Trophoblast cell (in vitro differentiated cells and primary cell): ENCODE data around the gene SYNM.

Source experiments
- DNase-seq, 2 donors: peaks; one replicate each; pipeline ENCODE4 v3.0.0-alpha.2; 2016
- H2AFZ ChIP-seq: 2 replicates; pipeline ENCODE4 v1.6.1; 2013; ENCODE audit warnings: low read length, moderate library complexity, mild to moderate bottlenecking; ENCODE audit not compliant: insufficient read depth, poor library complexity
- H2AK5ac ChIP-seq: 2 replicates; pipeline ENCODE4 v1.6.1; 2013; ENCODE audit warnings: mild to moderate bottlenecking, low read length
- H2BK120ac ChIP-seq: 2 replicates; pipeline ENCODE4 v1.6.1; 2013; ENCODE audit warnings: low read length, mild to moderate bottlenecking, moderate library complexity; ENCODE audit not compliant: insufficient read depth, poor library complexity
- H2BK12ac ChIP-seq: 2 replicates; pipeline ENCODE4 v1.6.1; 2013; ENCODE audit warnings: mild to moderate bottlenecking, low read length, moderate library complexity
- H2BK5ac ChIP-seq: 2 replicates; pipeline ENCODE4 v1.6.1; 2013; ENCODE audit warnings: low read length, low read depth, moderate library complexity, mild to moderate bottlenecking; ENCODE audit not compliant: poor library complexity
- H3K14ac ChIP-seq: 2 replicates; pipeline ENCODE4 v1.6.1; 2013; ENCODE audit warnings: mild to moderate bottlenecking, low read length
- H3K18ac ChIP-seq: 2 replicates; pipeline ENCODE4 v1.6.1; 2013; ENCODE audit warnings: mild to moderate bottlenecking, low read length
- H3K23ac ChIP-seq: 2 replicates; pipeline ENCODE4 v1.6.1; 2013; ENCODE audit warnings: low read length
- H3K27ac ChIP-seq: 2 replicates; pipeline ENCODE4 v1.5.1; 2013; ENCODE audit warnings: low read depth, mild to moderate bottlenecking, inconsistent platforms, low read length, moderate library complexity
- H3K27me3 ChIP-seq: 2 replicates; pipeline ENCODE4 v1.6.1; 2013; ENCODE audit warnings: inconsistent platforms, mild to moderate bottlenecking, low read length, moderate library complexity; ENCODE audit not compliant: insufficient read depth
- H3K36me3 ChIP-seq, 2 experiments: 1 replicate in 1 of 2; 2 replicates in 1 of 2; pipeline ENCODE4 v1.6.1; 2013; ENCODE audit warnings: low read length in 2 of 2, mild to moderate bottlenecking in 2 of 2, moderate library complexity in 1 of 2; ENCODE audit not compliant: insufficient read depth in 2 of 2, control insufficient read depth in 1 of 2
- H3K4ac ChIP-seq: 2 replicates; pipeline ENCODE4 v1.6.1; 2013; ENCODE audit warnings: low read depth, mild to moderate bottlenecking, low read length, moderate library complexity
- H3K4me1 ChIP-seq, 2 experiments: 1 replicate in 1 of 2; 2 replicates in 1 of 2; pipeline ENCODE4 v1.6.1; 2013; ENCODE audit warnings: low read length in 2 of 2, mild to moderate bottlenecking in 2 of 2, moderate library complexity in 1 of 2; ENCODE audit not compliant: insufficient read depth in 2 of 2, control insufficient read depth in 1 of 2
- H3K4me2 ChIP-seq: 2 replicates; pipeline ENCODE4 v1.6.1; 2013; ENCODE audit warnings: inconsistent platforms, mild to moderate bottlenecking, low read length, moderate library complexity
- H3K4me3 ChIP-seq: 2 replicates; pipeline ENCODE4 v1.5.1; 2013; ENCODE audit warnings: mild to moderate bottlenecking, low read depth, low read length, inconsistent platforms
- H3K79me1 ChIP-seq: one replicate; pipeline ENCODE4 v1.6.1; 2013; ENCODE audit warnings: low read length
- H3K79me2 ChIP-seq: 2 replicates; pipeline ENCODE4 v1.6.1; 2013; ENCODE audit warnings: low read length, mild to moderate bottlenecking; ENCODE audit not compliant: control insufficient read depth, insufficient read depth, poor library complexity
- H3K9ac ChIP-seq: 2 replicates; pipeline ENCODE4 v1.6.1; 2013; ENCODE audit warnings: mild to moderate bottlenecking, low read length
- H3K9me3 ChIP-seq: 2 replicates; pipeline ENCODE4 v1.6.1; 2013; ENCODE audit warnings: low read depth, mild to moderate bottlenecking, control low read depth, inconsistent platforms, low read length; ENCODE audit not compliant: insufficient read depth
- H4K12ac ChIP-seq: 2 replicates; pipeline ENCODE4 v1.6.1; 2013; ENCODE audit warnings: low read depth, mild to moderate bottlenecking, low read length, moderate library complexity
- H4K8ac ChIP-seq: 2 replicates; pipeline ENCODE4 v1.6.1; 2013; ENCODE audit warnings: low read depth, mild to moderate bottlenecking, low read length, moderate library complexity
- H4K91ac ChIP-seq: one replicate; pipeline ENCODE4 v1.6.1; 2013; ENCODE audit warnings: low read depth, mild to moderate bottlenecking, low read length, moderate library complexity
- WGBS: extraction: QIAGEN DNeasy Blood & Tissue Kit; methylation state at CpG from one replicate; pipeline ENCODE4 v1.1.7; 2013; ENCODE audit warnings: missing lambda C conversion rate; ENCODE audit not compliant: insufficient read length, insufficient coverage; ENCODE audit errors: extremely low coverage; 5-methylcytosine and 5-hydroxymethylcytosine counted together

Gene SYNM

GRCh38 chr15:99114511-99115299 is 9.8 kb downstream of the SYNM start:
- WGBS = no CpG with 5 or more reads among the region's 12 CpGs
- no peak overlapping the region for H2AFZ ChIP-seq
- no peak overlapping the region for H3K9ac ChIP-seq
- H3K18ac ChIP-seq = no peak overlapping the region
- H3K4me3 ChIP-seq = no peak overlapping the region
- H3K23ac ChIP-seq = no peak overlapping the region
- no peak overlapping the region for H2BK5ac ChIP-seq
- no peak overlapping the region for H4K91ac ChIP-seq
- no peaks in the 10 kb centered on the region for H3K79me2 ChIP-seq
- DNase-seq = no peak
- no peak overlapping the region for H2AK5ac ChIP-seq
- no peak overlapping the region for H3K14ac ChIP-seq
- H3K4ac ChIP-seq = no peak overlapping the region
- no peak overlapping the region for H3K27ac ChIP-seq
- H3K4me1 ChIP-seq = no peaks in the 10 kb centered on the region
- no peaks in the 10 kb centered on the region for H3K27me3 ChIP-seq
- no peak overlapping the region for H4K8ac ChIP-seq
- peaks cover 21 to 34% of the 10 kb centered on the region in 2 experiments for H3K36me3 ChIP-seq
- no peaks in the 10 kb centered on the region for H3K79me1 ChIP-seq
- no peaks in the 10 kb centered on the region for H3K9me3 ChIP-seq
- H2BK12ac ChIP-seq = no peak overlapping the region
- no peak overlapping the region for H3K4me2 ChIP-seq
- H4K12ac ChIP-seq = no peak overlapping the region
- no peak overlapping the region for H2BK120ac ChIP-seq

DNA sequence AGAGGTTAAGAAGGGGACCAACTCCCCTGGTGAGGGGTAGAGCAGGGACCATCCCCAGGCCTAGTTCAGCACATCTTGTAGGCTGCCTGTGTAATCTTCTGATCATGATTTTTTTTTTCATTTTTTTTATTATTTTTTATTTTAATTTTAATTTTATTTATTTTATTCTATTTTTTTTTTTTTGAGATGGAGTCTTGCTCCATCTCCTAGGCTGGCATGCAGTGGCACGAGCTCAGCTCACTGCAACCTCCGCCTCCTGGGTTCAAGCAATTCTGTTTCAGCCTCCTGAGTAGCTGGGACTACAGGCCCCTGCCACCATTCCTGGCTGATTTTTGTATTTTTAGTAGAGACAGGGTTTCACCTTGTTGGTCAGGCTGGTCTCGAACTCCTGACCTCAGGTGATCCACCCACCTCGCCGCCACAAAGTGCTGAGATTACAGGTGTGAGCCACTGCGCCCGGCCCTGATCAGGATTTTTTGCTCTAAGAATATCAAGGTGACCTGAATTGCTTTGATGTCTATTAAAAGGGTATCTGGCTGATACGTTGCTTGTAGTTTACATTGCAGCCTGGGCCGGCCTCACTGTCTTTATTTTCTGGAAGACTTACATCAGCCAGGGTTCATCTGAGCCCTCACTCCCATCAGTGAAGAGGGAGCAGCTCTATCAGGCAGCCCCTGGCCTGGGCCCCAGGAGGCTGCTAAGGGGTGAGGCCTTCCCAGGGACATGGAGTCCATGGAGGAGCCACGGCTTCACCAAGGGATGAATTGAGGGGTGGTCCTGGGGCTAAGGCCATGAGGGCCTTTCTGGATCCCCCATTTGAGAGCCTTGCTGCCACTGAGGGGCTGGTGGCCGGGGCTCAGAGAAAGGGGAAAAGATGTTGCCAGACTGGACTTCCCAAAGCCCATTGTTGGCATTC is 10.7 kb downstream of the SYNM start:
- Histone ChIP-seq H4K91ac (no peak overlapping the region), H4K8ac (no peak overlapping the region), H3K79me2 (no peaks in the 10 kb centered on the region), H3K9ac (no peak overlapping the region), H3K23ac (no peak overlapping the region), H3K18ac (no peak overlapping the region), H3K27me3 (no peaks in the 10 kb centered on the region), H2BK12ac (no peak overlapping the region), H3K14ac (no peak overlapping the region), H4K12ac (no peak overlapping the region), H3K4me3 (no peak overlapping the region), H3K27ac (no peak overlapping the region), H2BK5ac (no peak overlapping the region), H3K79me1 (no peaks in the 10 kb centered on the region), H2AFZ (no peak overlapping the region), H2AK5ac (no peak overlapping the region), H3K9me3 (peaks cover 2% of the 10 kb centered on the region), H3K4me2 (no peak overlapping the region), H3K4me1 (peaks cover 6% of the 10 kb centered on the region in 2 experiments), H3K36me3 (peaks cover 21 to 39% of the 10 kb centered on the region in 2 experiments), H3K4ac (no peak overlapping the region), H2BK120ac (no peak overlapping the region)
- no peak for DNase-seq
- no CpG with 5 or more reads among the region's 11 CpGs for WGBS

GRCh38 chr15:99117111-99117510 is 12.2 kb downstream of the SYNM start:
- no peak overlapping the region for H2BK12ac ChIP-seq
- H3K4ac ChIP-seq = no peak overlapping the region
- H4K8ac ChIP-seq = no peak overlapping the region
- H3K14ac ChIP-seq = no peak overlapping the region
- H3K36me3 ChIP-seq = peaks cover 21 to 39% of the 10 kb centered on the region in 2 experiments
- no peaks in the 10 kb centered on the region for H3K27me3 ChIP-seq
- WGBS = no CpG with 5 or more reads among the region's 8 CpGs
- H3K27ac ChIP-seq = no peak overlapping the region
- peaks cover 2% of the 10 kb centered on the region for H3K9me3 ChIP-seq
- H3K4me2 ChIP-seq = no peak overlapping the region
- DNase-seq = no peak
- H3K9ac ChIP-seq = no peak overlapping the region
- H4K12ac ChIP-seq = no peak overlapping the region
- no peak overlapping the region for H3K4me3 ChIP-seq
- no peak overlapping the region for H3K18ac ChIP-seq
- no peaks in the 10 kb centered on the region for H3K79me1 ChIP-seq
- H2AFZ ChIP-seq = no peak overlapping the region
- H3K23ac ChIP-seq = no peak overlapping the region
- no peaks in the 10 kb centered on the region for H3K79me2 ChIP-seq
- H4K91ac ChIP-seq = no peak overlapping the region
- H2BK5ac ChIP-seq = no peak overlapping the region
- H2BK120ac ChIP-seq = no peak overlapping the region
- peaks cover 10 to 14% of the 10 kb centered on the region in 2 experiments for H3K4me1 ChIP-seq
- H2AK5ac ChIP-seq = no peak overlapping the region

DNA sequence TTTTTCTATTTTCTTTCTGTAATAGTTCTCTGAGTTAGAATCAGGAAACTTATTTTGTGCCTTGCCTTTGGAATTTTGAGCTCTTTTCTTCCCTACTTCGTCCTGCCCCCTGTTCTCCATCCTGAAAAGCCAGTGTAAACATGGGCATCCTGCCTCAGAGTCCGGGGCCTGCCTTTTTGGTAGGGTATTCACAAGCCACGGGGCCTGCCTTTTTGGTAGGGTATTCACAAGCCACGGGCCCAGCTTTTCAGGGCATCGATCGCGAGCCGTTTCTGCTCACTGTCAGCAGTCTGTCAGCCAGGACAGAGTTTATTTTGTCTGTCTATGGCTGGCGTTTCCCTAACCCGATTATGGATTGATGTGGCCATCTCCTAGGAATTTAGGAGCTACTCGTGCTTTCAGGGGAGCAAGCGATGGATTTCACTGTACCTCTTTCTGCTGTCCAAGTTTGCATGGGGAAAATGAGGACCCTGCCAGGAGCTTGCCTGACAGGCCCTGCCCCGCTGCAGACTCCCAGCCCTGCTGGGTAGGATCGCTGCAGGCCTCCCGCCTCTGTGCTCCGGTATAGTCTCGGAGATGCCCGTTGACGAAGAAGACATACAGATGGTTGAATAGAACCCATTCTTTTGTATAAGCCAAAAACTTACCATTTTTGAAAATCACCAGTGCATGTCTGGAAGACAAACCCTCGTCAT is 12.8 kb downstream of the SYNM start:
- no peak overlapping the region for H3K9ac ChIP-seq
- no peaks in the 10 kb centered on the region for H3K79me2 ChIP-seq
- H2AFZ ChIP-seq = no peak overlapping the region
- no peak overlapping the region for H3K27ac ChIP-seq
- no peak overlapping the region for H3K4me2 ChIP-seq
- no peak overlapping the region for H4K91ac ChIP-seq
- H2BK12ac ChIP-seq = no peak overlapping the region
- WGBS = no CpG with 5 or more reads among the region's 20 CpGs
- DNase-seq = no peak
- H2BK5ac ChIP-seq = no peak overlapping the region
- H3K14ac ChIP-seq = no peak overlapping the region
- no peak overlapping the region for H3K4ac ChIP-seq
- H3K4me3 ChIP-seq = no peak overlapping the region
- H3K9me3 ChIP-seq = peaks cover 2% of the 10 kb centered on the region
- H2AK5ac ChIP-seq = no peak overlapping the region
- H3K79me1 ChIP-seq = no peaks in the 10 kb centered on the region
- H3K27me3 ChIP-seq = no peaks in the 10 kb centered on the region
- no peak overlapping the region for H2BK120ac ChIP-seq
- no peak overlapping the region for H4K8ac ChIP-seq
- H3K18ac ChIP-seq = no peak overlapping the region
- peaks cover 21 to 39% of the 10 kb centered on the region in 2 experiments for H3K36me3 ChIP-seq
- H4K12ac ChIP-seq = no peak overlapping the region
- H3K4me1 ChIP-seq = peaks cover 10 to 14% of the 10 kb centered on the region in 2 experiments
- H3K23ac ChIP-seq = no peak overlapping the region
